Prostate gland (tissue), 2 donors: ENCODE results near the gene TMEM108. TPM values are rescaled to one million over a fixed set of nuclear protein-coding genes. Genes with fewer than 3 reads are reported as not detected.

ENCODE experiments used
- DNase-seq: peaks from one replicate; pipeline ENCODE4 v3.0.0-alpha.2; 2019; ENCODE audit warnings: low spot score
- H3K27ac ChIP-seq, 2 donors: fragments of 200-600 bp; sonication (generic); 2 replicates each; pipeline ENCODE4 v1.5.1; 2017 to 2019
- H3K27me3 ChIP-seq: fragments of 200-600 bp; sonication (generic); replicated peaks from 2 replicates; pipeline ENCODE4 v1.5.1; 2019; ENCODE audit not compliant: insufficient read depth
- H3K36me3 ChIP-seq, 2 donors: fragments of 200-600 bp; sonication (generic); 1 replicate in 1 of 2; 2 replicates in 1 of 2; pipeline versions ENCODE4 v1.5.1 to v1.8.1; 2017 to 2019
- H3K4me1 ChIP-seq: fragments of 200-600 bp; sonication (generic); replicated peaks from 2 replicates; pipeline ENCODE4 v1.5.1; 2019
- H3K4me3 ChIP-seq, 2 donors: fragments of 200-600 bp; sonication (generic); 2 replicates each; pipeline ENCODE4 v1.5.1; 2017 to 2019
- H3K9me3 ChIP-seq: fragments of 200-600 bp; sonication (generic); 2 replicates; pipeline ENCODE4 v1.5.1; 2017
- CTCF ChIP-seq, 4 experiments: fragments of 200-600 bp in 2 of 4; fragments of 450-650 bp in 2 of 4; sonication (generic) in 2 of 4; IDR thresholded peaks; 1 replicate in 3 of 4; 2 replicates in 1 of 4; pipeline ENCODE4 v1.5.1; 2016 to 2019; ENCODE audit warnings: antibody characterized with exemption in 4 of 4, mild to moderate bottlenecking in 2 of 4, moderate library complexity in 2 of 4
- POLR2A ChIP-seq: fragments of 450-650 bp; IDR thresholded peaks from one replicate; pipeline ENCODE4 v1.6.1; 2016; ENCODE audit warnings: antibody characterized with exemption, mild to moderate bottlenecking
- POLR2AphosphoS5 ChIP-seq: sonication (generic); formaldehyde crosslinking; IDR thresholded peaks from one replicate; pipeline ENCODE4 v1.6.1; 2017; ENCODE audit warnings: antibody characterized with exemption
- WGBS: methylation state at CpG from one replicate; pipeline ENCODE4 v1.1.5; 2018; 5-methylcytosine and 5-hydroxymethylcytosine counted together
- intact Hi-C: fragments of 100-400 bp; cut with DNase I; formaldehyde crosslinking; loops from one replicate; pipeline ENCODE4 v1.14.2; 2022
- total RNA-seq, 2 donors: library from RNA; depleted of rRNA; stranded (reverse); fragments of >200 nt; gene quantifications; one replicate each; pipeline ENCODE4 v1.1.0, GENCODE V29; 2016

The TMEM108 gene
- total RNA-seq, 2 donors from 2014 or later: 8.1 TPM; not detected in 1

GRCh38 chr3:133189893-133190292 is 151.7 kb downstream of the TMEM108 start:
- Histone ChIP-seq H3K9me3 (no peaks in the 10 kb centered on the region), H3K36me3 (no peaks in the 10 kb centered on the region), H3K27me3 (no peaks in the 10 kb centered on the region), H3K27ac (no peak overlapping the region), H3K4me1 (no peaks in the 10 kb centered on the region), H3K4me3 (no peak overlapping the region)
- TF ChIP-seq POLR2A (no peak), POLR2AphosphoS5 (no peak), CTCF (IDR thresholded peaks at IDR 0.05) (no peak)
- WGBS: 92% methylated on average over 1 of the region's 1 CpG
- no peak for DNase-seq
- intact Hi-C loops: no loop called here

DNA sequence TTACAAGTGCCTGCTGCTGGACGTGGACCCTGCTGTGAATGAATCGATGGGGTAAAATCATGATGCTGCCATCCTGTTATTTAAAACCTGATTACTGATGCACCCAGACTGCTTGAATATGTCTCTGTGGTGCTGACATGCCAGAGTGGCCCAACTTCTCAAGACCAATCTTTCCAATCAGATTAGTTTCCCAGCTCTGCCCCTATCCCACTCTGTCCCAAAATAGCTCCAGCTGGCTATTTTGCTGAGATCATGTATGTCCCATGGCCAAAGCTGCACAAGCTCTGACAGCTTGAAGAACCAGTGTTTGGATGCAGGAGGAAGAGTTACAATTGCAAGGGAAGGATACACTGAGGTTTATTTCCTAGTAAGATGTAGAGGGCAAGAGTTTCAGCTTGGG is 153.6 kb downstream of the TMEM108 start:
- TF ChIP-seq CTCF (IDR thresholded peaks at IDR 0.05) (no peak), POLR2A (no peak), POLR2AphosphoS5 (no peak)
- DNase-seq: no peak
- 86% methylated on average over 2 of the region's 2 CpGs for WGBS
- H3K4me1 ChIP-seq: no peaks in the 10 kb centered on the region
- intact Hi-C loops: no loop called here
- H3K4me3 ChIP-seq: no peak overlapping the region
- H3K9me3 ChIP-seq: no peaks in the 10 kb centered on the region
- H3K27ac ChIP-seq: no peak overlapping the region
- H3K27me3 ChIP-seq: no peaks in the 10 kb centered on the region
- no peaks in the 10 kb centered on the region for H3K36me3 ChIP-seq

- H3K9me3 ChIP-seq: no peaks in the 10 kb centered on the region
- TF ChIP-seq POLR2AphosphoS5 (no peak), POLR2A (no peak), CTCF (IDR thresholded peaks at IDR 0.05) (no peak)
- no peak for DNase-seq
- no peak overlapping the region for H3K27ac ChIP-seq
- no peaks in the 10 kb centered on the region for H3K4me1 ChIP-seq
- no peaks in the 10 kb centered on the region for H3K36me3 ChIP-seq
- H3K27me3 ChIP-seq: no peaks in the 10 kb centered on the region
- 91% methylated on average over 9 of the region's 9 CpGs for WGBS
- intact Hi-C loops: no loop called here
- H3K4me3 ChIP-seq: no peak overlapping the region
Observed at GRCh38 chr3:133192363-133192945, 154.3 kb downstream of the TMEM108 start.

- Histone ChIP-seq H3K27ac (no peak overlapping the region), H3K9me3 (no peaks in the 10 kb centered on the region), H3K27me3 (no peaks in the 10 kb centered on the region), H3K4me3 (no peak overlapping the region), H3K36me3 (no peaks in the 10 kb centered on the region), H3K4me1 (no peaks in the 10 kb centered on the region)
- no peak for DNase-seq
- TF ChIP-seq POLR2AphosphoS5: no peak
- no peak for TF ChIP-seq POLR2A
- no peak for TF ChIP-seq CTCF (IDR thresholded peaks at IDR 0.05)
- intact Hi-C loops: no loop called here
Observed at GRCh38 chr3:133192967-133193366, 154.8 kb downstream of the TMEM108 start.

DNA sequence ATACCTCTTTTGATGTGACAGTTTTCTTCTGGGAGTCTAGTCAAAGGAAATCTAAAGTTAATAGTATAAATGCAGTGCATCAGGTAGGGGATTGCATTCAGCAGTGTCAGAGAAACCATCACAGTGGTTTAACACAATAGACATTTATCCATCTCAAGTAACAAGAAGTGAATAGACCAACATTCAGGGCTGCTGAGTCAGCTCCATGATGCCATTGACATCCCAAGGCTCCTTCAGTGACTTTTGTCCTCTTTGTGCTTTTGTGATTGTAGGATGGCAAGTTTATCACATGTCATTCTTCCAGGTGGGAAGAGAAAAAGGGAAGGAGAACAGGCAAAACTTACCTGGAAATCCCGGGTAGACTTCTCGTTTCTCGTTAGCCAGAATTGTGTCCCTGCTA is 158.3 kb downstream of the TMEM108 start:
- WGBS: over 99% methylated on average over 3 of the region's 3 CpGs

More for the DNA sequence above, 158.3 kb downstream of the TMEM108 start:
- no peak for DNase-seq
- Histone ChIP-seq H3K27me3 (no peaks in the 10 kb centered on the region), H3K9me3 (no peaks in the 10 kb centered on the region), H3K27ac (no peak overlapping the region), H3K36me3 (no peaks in the 10 kb centered on the region), H3K4me1 (no peaks in the 10 kb centered on the region), H3K4me3 (no peak overlapping the region)
- intact Hi-C loops: no loop called here
- TF ChIP-seq POLR2AphosphoS5: no peak
- no peak for TF ChIP-seq CTCF (IDR thresholded peaks at IDR 0.05)
- TF ChIP-seq POLR2A: no peak
